GM18507 (cell line): ENCODE results near the gene ERP44.
"Not testable (repeated sequence)": the region's sequence is repeated elsewhere in the genome, so short reads cannot be mapped to it uniquely, and the experiment has no call there.

ENCODE experiments used
- DNase-seq: peaks from one replicate; pipeline ENCODE4 v3.0.0; 2011; ENCODE audit warnings: low read depth; ENCODE audit not compliant: insufficient read length; ENCODE audit errors: extremely low spot score
- FAIRE-seq: peaks from 2 replicates; lab custom pipeline; 2011; peaks lifted over from hg19 to GRCh38; lab: Jason Lieb, UNC

The ERP44 gene

DNA sequence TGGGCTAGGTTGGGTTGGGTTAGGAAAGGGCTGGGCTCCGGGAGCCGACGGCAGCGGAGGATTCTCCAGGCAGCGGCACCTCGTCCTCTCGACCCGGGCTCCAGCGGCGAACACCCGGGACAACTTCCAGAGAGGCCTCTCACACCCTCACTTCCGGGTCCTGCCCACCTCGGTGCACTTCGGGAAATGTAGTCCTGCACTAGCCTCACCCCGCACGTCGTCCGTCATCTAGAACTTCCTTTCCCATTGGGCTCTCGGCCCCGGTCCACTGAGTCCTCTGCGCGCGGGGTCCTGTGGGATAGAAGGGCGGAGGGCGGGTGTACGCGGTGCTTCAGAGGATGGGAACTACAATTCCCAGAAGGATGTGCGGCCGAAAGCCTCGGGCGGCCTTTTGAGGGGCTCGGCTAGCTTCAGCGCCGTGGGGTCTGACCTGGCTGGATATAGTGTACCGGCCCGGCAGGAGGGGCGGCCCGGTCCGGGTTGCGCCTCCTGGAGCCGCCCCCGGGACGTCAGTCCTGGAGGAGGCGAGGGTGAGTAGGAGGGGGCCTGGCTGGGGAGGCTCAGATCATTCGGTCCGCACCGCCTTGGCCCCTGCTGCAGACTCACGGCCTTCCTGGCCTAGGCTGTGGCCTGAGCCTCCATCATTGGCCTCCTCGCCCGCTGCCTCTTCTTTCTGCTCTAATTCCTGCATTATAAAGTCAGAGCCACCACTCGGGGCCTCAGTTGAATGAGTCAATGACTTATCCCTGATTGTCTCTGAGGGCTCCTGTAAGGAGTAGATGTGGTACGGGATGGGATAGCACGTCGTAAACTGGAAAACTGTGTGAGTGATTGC is at the start of gene ERP44, which contains the start of gene INVS:
ERP44 (minus strand) TSS at position 114 of the 835 bp plus-strand sequence. CDS start 160 bp downstream, outside the sequence.
INVS (plus strand) TSS at position 357 of the 835 bp plus-strand sequence. CDS start 5,279 bp downstream, outside the sequence.
- FAIRE-seq = peak; percentile 99

GRCh38 chr9:100145976-100146375 is 47.2 kb upstream of the ERP44 start:
- not testable (repeated sequence) for FAIRE-seq

More for the DNA sequence above, at the start of gene ERP44, which contains the start of gene INVS:
- DNase-seq = peak; percentile 92

DNA sequence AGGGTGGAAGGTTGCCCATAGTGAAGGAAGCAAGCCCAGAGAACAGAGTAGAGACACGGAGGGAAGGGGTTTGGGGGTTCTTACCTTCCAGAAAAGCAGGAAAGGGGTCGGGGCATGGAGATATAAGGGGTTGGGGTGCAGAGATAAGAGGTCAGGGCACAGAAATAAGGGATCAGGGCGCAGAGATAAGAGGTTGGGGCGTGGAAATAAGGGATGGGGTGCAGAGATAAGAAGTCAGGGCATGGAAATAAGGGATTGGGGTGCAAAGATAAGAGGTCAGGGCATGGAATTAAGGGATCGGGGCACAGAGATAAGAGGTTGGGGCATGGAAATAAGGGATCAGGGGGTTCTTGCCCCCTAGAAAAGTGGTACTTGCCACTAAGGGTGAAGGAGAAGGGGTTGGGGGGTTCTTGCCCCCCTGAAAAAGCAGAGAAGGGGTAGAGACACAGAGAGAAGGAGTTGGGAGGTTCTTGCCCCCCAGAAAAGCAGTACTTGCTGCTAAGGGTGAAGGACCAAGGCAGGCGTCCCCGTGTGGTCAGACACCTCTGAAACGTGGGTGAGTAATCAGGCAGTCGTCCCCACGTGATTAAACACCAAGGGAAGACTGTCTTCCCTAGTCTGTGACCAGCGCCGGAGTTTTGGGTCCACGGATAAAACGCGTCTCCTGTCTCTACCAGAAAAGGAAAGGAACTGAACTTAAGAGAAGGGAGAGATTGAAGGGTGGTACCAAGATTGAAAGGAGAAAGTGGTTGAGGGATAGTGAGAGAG is 46.6 kb upstream of the ERP44 start:
- DNase-seq, FAIRE-seq: not testable (repeated sequence)

More at GRCh38 chr9:100145976-100146375, 47.2 kb upstream of the ERP44 start:
- DNase-seq = not testable (repeated sequence)

GRCh38 chr9:100141862-100142261 is 43.1 kb upstream of the ERP44 start:
- DNase-seq, FAIRE-seq: not testable (repeated sequence)

- FAIRE-seq, DNase-seq: not testable (repeated sequence)
Observed at GRCh38 chr9:100140303-100140702, 41.5 kb upstream of the ERP44 start.

- not testable (repeated sequence) for DNase-seq, FAIRE-seq
Observed at GRCh38 chr9:100136799-100137198, 38.0 kb upstream of the ERP44 start.

DNA sequence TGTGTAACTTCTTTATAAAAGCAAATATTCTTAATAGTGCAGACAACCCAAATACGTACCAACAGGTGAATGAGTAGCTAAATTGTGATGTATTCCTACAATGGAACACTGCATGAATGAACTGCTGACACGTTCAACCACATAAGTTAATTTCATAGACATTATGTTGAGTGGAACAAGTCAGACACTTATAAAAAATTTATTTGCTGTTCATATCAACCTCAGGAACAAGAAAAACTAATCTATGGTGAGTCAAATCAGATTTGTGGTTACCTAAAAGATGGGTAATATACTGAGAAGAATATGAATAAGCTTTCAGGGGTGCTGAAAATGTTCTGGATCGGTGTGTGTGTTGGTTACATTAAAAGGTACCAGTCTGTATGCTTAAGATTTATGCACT is 35.9 kb upstream of the ERP44 start:
- DNase-seq = no peak
- FAIRE-seq = no peak

DNA sequence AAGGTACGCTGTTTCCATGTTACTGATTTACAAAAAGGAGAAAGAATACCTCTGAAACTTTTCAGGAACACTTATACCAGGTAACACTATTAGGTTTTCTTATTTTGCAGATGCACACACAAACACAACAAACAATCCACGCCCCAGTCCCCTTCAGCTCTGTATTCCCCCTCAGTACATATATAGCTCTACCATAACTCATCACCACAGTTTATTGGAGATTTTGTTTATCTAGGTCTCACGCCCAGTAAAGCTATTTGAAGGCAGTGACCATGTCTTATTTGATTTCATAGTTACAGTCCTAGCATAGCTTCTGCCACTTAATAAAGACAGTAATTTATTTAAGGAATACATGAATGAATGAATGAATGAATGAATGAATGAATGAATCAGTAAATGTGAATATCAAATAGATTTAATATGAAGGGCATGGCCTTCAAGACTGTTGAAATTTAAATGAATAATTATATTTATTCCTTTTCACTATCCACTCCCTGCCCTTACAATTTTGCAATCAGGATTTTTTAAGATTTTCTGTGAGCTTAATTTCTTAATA is 33.2 kb upstream of the ERP44 start:
- no peak for FAIRE-seq
- no peak for DNase-seq

GRCh38 chr9:100131216-100131615 is 32.4 kb upstream of the ERP44 start:
- no peak for FAIRE-seq

DNA sequence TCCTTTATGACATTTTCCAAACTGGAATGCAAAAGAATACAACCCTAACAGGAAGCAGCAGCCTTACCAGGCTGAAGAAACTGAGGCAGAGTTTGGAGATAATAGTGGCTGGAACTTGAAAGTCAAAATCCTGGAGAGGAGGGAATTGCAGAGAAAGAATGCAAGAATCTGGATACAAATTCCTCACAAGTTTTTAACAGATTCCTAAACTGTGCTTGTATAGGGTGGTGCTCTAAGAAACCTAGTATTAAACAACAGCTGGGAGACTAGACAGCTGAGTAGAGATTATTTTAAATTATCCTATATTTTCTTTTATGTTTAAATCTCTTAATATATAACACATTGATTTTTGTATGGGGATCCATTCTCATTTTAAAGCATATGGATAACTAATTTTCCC is 31.0 kb upstream of the ERP44 start:
- no peak for DNase-seq
- no peak for FAIRE-seq

More at GRCh38 chr9:100131216-100131615, 32.4 kb upstream of the ERP44 start:
- no peak for DNase-seq

- FAIRE-seq (no peak), DNase-seq (no peak)
Observed at GRCh38 chr9:100126423-100126822, 27.6 kb upstream of the ERP44 start.

GRCh38 chr9:100125910-100126309 is 27.1 kb upstream of the ERP44 start:
- FAIRE-seq (no peak), DNase-seq (no peak)

- DNase-seq (no peak), FAIRE-seq (no peak)
Observed at GRCh38 chr9:100125236-100125635, 26.4 kb upstream of the ERP44 start.

- FAIRE-seq = no peak
Observed at GRCh38 chr9:100120286-100120685, 21.5 kb upstream of the ERP44 start.

DNA sequence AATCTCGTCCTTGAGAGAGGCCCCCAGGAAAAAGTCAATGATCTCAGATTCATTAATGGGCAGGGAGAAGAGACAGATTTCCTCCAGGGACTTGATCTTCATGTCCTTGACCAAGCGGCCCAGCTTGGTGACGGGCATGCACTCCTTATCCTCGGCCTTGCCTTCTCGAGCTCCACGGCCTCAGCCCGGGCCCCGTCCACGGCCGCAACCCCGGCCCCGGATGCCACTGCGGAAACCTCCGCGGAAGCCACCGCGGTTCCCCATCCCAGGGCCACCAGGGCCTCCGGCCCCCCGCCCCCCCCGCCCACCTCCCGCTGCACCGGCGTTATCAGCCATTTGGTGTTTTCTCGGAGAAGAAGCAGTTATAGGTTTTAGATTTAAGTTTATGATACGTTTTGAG is 18.5 kb upstream of the ERP44 start:
- no peak for FAIRE-seq
- DNase-seq = no peak

More at GRCh38 chr9:100120286-100120685, 21.5 kb upstream of the ERP44 start:
- no peak for DNase-seq

- FAIRE-seq = no peak
- no peak for DNase-seq
Observed at GRCh38 chr9:100112677-100113336, 14.0 kb upstream of the ERP44 start.

- FAIRE-seq (no peak), DNase-seq (no peak)
Observed at GRCh38 chr9:100111235-100111634, 12.4 kb upstream of the ERP44 start.

DNA sequence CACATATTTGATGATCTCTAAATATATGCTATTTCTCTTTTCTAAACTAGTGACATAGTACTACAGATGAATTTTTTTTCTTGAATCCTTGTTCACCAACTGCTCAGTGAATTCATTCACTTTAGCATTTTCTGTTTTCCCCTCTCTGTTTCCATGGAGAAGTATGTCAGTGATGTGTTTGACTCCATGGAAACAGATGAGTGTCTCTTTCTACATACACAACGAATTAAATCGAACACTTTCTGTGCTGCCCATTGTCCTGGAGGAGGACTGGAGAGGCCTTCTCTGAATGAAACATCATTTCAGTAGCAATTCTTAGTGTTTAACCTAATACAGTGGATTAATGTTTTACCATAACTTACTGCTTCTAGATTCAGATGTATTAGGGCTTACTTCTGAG is 9.8 kb upstream of the ERP44 start:
- FAIRE-seq = no peak
- no peak for DNase-seq

- no peak for DNase-seq
- no peak for FAIRE-seq
Observed at GRCh38 chr9:100106616-100107015, 7.8 kb upstream of the ERP44 start.
